HEK293T (cell line): ENCODE measurements around the gene C1orf94.

Experiments
- ARNT ChIP-seq: fragments of 450-650 bp; IDR thresholded peaks from 2 replicates; pipeline ENCODE4 v1.6.1; 2017; ENCODE audit warnings: mild to moderate bottlenecking
- BHLHE40 ChIP-seq: fragments of 450-650 bp; IDR thresholded peaks from 2 replicates; pipeline ENCODE4 v1.6.1; 2016; ENCODE audit warnings: mild to moderate bottlenecking, moderate library complexity, borderline replicate concordance
- CTBP1 ChIP-seq: fragments of 450-650 bp; IDR thresholded peaks from 2 replicates; pipeline ENCODE4 v1.6.1; 2016; ENCODE audit warnings: borderline replicate concordance
- FOXA1 ChIP-seq: fragments of 450-650 bp; IDR thresholded peaks from 2 replicates; pipeline ENCODE4 v1.6.1; 2016; ENCODE audit warnings: mild to moderate bottlenecking
- FOXK2 ChIP-seq: fragments of 450-650 bp; IDR thresholded peaks from 2 replicates; pipeline ENCODE4 v1.6.1; 2016; ENCODE audit warnings: mild to moderate bottlenecking
- FOXM1 ChIP-seq: fragments of 450-650 bp; IDR thresholded peaks from 2 replicates; pipeline ENCODE4 v1.6.1; 2017; ENCODE audit warnings: mild to moderate bottlenecking, borderline replicate concordance
- HDGF ChIP-seq: fragments of 450-650 bp; IDR thresholded peaks from 2 replicates; pipeline ENCODE4 v1.6.1; 2017; ENCODE audit warnings: antibody characterized with exemption, borderline replicate concordance
- LEF1 ChIP-seq: fragments of 450-650 bp; IDR thresholded peaks from 2 replicates; pipeline ENCODE4 v1.6.1; 2017; ENCODE audit warnings: mild to moderate bottlenecking, borderline replicate concordance
- PKNOX1 ChIP-seq: fragments of 450-650 bp; IDR thresholded peaks from 2 replicates; pipeline ENCODE4 v1.6.1; 2016
- SUZ12 ChIP-seq: fragments of 450-650 bp; IDR thresholded peaks from 2 replicates; pipeline ENCODE4 v1.6.1; 2016; ENCODE audit warnings: mild to moderate bottlenecking
- TARDBP ChIP-seq: fragments of 450-650 bp; IDR thresholded peaks from 2 replicates; pipeline ENCODE4 v1.6.1; 2016

- TF ChIP-seq BHLHE40 (no peak), FOXK2 (no peak), FOXM1 (no peak), FOXA1 (no peak), SUZ12 (no peak), PKNOX1 (no peak), TARDBP (no peak), HDGF (no peak), LEF1 (no peak), CTBP1 (no peak), ARNT (no peak)
These were observed 9.9 kb upstream of the C1orf94 start for GRCh38 chr1:34166625-34167361.
